NCI-H1048 (cell line): ENCODE measurements around the gene NAXD.
"Not testable (repeated sequence)": the region's sequence is repeated elsewhere in the genome, so short reads cannot be mapped to it uniquely, and the experiment has no call there.

Experiments used
- DNase-seq: peaks from one replicate; lab custom pipeline; 2025; lab: John Stamatoyannopoulos, UW

NAXD gene

DNA sequence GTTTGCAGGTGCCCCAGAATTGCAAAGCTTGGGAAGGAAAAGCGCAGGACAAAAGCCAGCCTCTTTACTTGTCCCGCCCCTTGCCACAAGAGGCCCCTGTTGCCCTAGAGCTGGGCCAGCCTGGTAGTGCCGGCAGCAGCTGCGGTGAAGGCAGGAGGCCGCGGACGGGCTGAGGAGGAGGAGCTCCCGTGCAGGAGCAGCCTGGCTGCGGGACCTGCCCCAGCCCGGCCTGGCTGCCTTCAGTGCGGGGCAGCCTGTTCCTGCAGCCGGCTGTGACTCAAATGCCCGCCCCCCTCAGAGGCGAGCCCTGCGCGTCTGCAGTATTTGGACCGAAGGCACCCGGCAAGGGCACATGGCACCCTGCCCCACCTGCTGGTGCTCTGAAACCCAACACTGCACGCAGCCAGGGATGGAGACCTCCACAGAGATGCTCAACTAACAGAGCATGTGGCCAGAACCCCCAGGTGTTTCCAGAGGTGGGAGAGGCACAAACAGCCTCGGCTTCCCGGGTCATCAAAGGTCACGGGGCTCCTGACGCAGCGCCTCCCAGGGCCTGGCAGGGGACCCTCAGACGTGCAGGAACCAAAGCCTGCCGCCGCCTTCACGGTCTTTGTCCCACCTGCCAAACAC, 29.7 kb downstream of the NAXD start:
- DNase-seq, result no peak

DNA sequence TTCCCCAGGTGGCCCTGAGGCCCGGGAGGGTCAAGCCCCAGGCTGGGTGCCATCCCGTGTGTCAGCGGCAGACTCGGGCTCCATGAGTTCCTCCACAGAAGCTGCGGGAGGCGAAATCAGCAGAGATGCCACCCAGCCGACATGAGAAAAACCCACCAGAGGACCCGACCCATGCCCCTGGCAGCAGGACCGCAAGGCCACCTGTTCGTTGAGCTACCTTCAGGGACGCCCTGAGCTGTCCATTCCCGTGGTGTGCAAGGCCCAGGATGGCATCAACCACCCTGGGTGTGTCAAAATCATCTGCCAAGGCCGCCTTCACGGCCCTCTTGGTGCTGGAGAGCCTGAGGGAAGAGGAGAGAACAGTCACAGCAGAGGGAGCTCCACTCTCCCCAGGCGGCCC, 30.4 kb downstream of the NAXD start:
- no peak for DNase-seq

DNA sequence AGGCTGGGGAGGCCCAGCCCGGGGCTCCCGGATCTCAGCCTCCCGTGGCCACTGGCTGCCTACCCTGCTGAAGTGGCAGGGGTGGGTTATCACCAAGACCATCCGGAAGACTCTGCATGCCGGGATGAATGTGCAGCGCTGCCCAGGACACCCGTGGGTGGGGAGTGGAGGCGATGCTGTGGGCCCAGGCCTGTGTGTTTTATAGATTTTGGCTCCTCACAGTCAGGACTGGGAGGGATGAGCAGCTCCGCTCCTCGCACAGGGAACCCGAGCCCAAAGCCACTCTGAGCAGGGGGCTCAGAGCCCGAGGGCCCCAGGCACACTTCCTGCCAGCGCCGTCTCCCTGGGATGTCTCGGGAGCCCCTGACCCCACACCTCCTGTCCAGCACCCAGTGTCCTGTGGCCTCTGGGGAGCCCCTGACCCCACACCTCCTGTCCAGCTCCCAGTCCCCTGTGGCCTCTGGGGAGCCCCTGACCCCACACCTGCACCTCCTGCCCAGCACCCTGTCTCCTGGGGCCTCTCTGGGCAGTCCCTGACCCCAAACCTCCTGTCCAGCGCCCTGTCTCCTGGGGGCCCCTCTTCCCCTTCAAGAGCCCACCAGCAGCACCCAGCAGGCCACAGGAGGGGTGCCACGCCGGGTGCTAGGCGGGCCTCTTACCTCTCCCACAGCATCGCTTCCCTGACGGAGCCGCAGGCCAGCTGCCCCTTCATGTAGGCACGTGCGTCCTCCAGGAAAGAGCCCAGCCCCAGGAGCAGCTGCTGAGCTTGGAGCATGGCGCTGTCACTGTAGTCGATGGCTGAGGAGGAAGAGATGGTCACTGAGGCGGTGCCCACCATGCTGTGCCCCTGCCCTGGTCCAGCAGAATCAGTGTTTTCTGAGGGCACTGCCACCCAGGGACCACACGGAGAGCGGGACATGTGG, 31.4 kb downstream of the NAXD start:
- no peak for DNase-seq

DNA sequence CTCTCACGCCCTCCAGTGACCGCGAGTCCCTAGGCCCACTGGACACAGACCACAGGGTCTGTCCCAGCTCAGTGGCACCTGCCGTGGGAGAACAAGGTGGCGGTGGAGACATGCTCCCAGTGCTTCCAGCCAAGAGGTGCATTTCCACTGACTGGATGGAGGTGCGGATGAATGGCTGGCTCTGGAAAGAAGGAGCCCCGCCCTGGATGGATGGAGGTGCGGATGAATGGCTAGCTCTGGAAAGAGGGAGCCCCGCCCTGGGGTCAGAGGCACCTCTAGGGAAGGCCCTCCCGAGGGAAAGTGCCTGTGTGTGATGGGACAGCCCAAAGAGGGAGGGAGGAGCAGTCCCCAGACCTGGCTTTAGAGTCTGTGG, 32.0 kb downstream of the NAXD start:
- DNase-seq, result no peak

DNA sequence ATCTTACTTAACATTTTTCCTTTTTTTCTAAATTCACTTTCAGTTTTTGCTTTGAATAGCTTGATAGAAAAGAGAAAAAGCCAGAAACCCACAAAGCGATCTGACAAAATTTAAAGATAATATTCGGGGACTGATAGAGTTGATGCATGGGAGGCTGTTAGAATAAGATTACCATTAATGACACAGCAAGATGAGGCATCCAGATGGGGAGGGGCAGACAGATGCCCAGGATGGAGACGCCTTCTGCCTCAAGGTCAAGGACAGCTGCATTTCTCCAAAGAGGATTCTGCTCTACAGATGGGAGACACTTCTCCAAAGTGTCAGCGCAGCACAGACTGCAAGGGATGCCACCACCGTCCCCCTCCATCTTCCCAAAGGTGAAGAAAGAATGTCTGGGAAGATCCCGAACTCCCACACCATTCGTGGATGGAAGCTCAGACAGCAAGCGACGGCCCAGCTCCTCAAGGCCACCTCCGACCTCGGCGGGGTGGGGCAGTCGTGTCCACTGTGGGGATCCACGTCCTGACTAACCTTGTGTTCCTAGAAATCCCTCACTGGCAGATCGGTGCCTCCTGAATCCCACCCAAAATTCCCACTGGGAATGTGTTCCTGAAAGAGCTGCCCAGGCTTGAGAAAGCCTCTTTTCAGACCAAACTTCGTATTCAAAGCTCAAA, 32.9 kb downstream of the NAXD start:
- DNase-seq, result no peak

DNA sequence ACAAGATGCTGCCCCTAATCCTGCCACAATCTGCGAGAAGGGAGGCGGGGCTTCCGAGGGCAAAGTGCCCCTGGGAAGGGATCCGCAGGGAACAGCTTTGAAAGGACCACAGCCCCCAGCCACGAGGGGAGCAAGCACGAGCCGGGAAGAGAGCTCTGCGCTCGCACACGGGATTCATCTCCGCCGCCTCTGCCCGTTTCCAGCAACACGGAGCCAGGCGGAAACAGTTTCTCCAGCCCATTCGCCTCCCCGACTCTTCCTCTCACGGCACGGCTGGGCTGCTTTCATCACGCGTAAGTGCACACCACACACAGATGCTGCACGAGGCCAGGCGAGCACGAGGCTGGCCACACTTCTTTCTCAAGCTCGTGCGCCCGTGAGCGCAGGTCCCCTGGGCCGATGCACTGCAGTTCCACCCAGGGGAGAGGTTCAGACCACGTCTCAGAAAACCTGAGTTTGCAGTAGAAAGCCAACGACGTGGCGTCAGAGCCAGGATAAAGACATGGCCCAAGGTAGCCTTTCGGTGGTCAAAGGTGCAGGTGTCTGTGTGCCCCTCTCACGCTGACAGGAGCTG, 33.6 kb downstream of the NAXD start:
- no peak for DNase-seq

DNA sequence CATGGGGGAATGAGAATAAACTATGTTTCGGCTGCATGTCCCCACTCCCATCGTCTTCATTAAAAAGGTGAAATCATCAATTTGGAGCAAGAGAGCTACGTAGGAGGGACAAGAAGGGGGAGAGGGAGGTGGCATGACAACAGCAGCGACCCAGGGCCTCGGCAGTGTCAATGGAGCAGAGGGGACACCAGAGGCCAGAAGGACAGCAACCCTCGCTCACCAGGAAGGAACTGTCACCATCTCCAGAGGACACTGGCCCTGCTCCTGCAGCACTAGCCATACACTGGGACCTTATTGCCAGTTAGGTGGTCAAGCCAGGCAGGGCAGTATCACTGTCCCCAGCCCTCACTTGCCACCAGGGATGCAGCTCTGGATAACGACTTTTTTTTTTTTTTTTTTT, 34.2 kb downstream of the NAXD start:
- no peak for DNase-seq

DNA sequence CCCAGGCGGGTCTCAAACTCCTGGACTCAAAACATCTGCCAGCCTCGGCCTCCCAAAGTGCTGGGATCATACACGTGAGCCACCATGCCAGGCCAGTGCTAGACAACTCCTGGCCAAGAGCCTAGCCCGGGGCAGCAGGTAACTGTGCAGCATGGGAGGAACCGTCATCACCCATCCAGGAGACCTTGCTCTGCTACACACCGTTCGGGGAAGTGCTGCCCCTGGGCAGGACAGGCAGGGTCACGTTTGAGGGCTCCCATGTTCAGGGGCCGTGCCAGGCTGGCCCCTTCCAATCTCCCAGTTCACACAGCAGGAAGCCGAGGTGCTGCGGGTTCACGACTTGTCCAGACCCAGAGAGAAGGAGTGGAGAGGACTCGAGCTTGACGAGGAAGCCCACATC, 35.1 kb downstream of the NAXD start:
- DNase-seq, result no peak

DNA sequence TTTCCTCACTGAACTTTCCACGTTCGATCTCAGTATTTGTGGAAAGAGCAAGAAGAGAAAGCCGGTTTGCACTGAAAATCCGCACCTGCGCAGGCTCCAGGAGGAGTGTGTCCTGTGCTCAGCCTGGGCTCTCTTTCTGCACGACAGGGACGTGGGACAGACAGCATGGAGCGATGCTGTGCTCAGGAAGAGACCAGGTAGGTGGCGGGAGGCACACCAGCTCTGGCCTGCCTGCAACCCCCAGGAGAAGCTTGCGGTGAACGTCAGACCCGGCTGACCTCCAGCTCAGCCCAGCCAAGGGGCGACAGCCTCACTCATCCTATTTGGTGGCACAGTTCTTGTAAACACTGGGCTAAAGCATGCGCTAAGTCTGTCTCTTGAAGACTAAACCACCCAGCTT, 35.9 kb downstream of the NAXD start:
- no peak for DNase-seq

DNA sequence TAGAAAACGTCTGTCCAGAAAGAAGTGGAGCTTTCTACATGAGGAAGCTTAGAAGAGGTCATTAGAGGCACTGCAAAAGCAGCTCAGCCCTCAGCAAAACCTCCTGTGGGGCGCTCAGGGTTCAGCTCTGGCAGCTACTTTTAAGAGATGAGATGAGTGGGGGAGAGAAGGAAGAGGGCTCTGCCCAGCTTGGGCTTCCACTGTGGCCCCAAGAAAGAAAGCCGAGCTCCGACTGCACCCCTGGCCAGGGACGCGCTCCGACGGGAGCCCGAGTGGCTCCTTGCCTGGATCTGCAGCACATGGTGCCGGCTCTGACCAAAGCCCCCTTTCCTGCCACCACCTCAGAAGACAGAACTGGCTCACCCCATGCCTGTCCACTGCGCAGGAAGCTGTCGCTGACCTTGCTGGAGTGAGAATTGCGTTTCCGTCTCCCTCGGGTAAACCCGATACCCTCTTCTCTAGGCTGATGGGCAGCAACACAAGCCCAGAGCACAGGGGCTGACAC, 36.4 kb downstream of the NAXD start:
- no peak for DNase-seq

DNA sequence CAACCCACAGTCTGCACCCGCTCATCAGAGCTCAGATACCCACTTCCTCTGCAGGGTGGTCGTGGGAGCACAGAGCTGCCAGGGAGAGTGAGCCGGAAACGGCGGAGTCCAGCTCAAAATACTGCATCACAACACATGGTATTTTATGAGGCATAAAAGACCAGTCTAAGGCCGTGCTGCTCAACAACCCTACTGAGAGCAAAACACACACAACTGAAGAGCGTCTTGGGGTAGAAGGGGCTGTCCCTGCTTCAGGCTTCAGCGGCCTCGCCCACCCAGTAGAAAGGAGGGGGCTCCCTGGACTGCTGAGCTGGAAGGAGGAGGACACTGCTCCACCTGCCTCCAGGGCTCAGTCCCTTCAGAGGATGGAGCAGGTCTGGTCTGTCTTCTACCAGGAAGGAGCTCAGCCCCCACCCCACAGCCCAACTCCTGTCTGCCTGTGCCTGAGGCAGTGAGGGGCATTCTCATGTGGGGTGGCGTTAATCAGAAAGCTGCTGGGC, 36.9 kb downstream of the NAXD start:
- no peak for DNase-seq

DNA sequence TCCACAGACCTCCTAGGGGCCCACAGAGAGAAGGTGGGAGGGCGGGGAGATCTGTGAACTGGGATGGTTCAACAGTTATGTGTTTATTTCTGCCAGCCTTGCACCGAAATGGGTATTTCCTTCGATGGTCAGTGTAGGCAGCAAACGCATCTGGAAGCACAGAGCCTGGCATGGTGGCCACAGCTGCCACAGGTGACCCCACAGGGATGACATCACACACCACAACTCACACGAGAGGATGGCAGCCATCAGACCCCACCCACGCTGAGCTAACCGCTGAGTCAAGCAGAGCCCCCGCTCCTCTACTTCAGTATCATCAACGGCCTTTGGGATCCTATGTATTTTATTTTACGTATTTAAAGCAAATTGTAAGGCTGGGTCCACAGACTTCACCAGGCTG, 37.4 kb downstream of the NAXD start:
- DNase-seq, result no peak

DNA sequence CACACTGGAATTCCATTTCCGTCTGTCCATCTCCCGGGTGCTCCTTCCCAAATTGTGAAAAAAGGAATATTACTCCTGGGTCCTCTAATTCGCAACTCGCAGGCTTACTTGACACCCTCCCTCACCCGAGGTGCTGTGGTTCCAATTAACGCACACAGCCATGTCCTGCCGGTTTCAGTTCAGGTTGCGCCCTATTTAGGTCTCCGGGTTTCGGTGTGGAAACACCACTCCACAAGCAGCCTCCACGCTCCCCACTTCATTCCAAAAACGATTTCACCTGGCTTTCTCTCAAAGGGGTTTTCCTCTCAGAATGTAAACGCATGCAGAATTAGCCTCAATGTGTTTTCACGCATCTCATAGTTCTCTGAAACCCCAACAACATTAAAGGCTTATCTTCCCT, 37.9 kb downstream of the NAXD start:
- DNase-seq, result no peak

DNA sequence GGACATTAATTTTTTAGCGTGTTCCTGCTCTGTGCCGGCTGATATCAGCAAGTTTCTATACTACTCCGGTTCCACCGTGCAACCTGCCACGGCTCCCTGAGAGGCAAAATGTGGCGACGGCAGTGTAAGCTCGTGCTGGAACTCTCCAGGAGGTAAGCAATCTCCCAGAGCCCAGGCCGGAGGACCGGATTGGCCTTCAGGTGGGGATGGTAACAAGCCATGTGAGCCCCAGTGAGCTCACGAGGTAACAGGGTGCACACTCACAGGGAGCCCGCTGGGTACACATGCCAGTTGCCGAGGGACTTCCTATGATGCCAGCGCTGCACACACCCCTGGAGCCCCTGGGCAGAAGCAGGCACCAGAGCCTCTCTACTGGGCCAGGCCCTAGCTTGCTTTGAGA, 38.5 kb downstream of the NAXD start:
- DNase-seq, result no peak

DNA sequence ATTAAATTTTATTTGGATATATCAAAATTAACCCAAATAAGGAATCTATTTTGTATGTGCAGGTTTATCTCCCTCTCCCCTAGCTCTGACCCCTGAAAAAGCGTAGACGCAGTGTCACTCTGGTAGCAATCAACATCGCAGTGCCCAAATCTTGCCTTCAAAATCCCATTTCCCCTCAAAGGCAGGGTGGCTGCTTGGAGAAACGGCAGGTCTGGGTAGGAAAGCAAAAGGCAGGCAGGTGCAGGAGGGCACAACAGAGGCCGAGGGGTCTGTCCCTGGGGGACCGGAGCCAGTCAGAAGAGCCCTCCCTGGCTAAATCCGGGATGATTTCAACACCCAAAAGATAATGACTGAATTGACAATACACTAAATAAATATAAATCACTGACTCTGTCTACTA, 41.9 kb downstream of the NAXD start:
- DNase-seq, result no peak

DNA sequence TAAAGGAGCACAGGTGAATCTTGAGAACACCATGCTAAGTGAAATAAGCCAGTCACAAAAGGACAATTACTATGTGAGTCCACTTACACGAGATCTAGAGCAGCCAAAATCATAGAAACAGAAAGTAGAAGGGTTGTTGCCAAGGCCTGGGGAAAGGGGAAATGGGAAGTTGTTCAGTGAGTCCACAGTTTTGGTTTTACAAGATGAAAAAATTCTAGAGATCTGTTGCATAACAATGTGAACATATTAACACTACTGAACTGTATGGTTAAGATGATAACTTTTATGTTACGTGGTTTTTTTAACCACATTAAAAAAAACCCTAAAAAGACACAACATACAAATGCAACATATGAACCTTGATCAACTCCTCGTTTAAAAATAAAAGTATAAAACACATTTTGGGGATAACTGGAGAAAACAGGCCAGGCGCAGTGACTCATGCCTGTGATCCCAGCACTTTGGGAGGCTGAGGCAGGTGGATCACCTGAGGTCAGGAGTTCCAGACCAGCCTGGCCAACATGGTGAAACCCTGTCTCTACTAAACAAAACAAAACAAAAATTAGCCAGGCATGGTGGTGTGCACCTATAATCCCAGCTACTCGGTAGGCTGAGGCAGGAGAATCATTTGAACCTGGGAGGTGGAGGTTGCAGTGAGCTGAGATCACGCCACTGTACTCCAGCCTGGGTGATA, 43.0 kb downstream of the NAXD start:
- DNase-seq, result not testable (repeated sequence)

DNA sequence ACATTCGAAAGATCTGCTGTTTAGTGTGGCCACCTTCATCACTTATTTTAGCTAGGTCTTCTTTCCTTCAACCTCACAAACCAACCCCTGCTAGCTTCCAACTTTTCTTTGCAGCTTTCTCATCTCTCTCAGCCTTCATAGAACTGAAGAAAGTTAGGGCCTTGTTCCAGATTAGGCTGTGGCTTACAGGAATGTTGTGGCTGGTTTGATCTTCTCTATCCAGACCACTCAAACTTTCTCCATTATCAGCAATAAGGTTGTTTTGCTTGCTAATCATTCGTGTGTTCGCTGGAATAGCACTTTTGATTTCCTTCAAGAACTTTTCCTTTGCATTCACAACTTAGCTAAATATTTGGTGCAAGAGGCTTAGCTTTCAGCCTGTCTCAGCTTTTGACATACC, 45.9 kb downstream of the NAXD start:
- DNase-seq, result no peak

DNA sequence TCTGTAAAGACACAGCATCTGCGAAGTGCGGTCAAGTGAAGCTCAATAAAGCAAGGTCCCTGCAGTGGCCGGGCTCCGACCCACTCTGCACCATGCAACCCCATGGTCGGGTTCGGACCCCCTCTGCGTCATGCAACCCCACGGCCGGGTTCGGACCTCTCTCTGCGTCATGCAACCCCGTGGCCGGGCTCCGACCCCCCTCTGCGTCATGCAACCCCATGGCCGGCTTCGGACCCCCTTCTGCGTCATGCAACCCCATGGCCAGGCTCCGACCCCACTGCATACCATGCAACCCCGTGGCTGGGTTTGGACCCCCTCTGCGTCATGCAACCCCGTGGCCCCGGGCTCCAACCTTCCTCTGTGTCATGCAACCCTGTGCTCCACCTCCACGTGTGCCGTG, 46.7 kb downstream of the NAXD start:
- no peak for DNase-seq

DNA sequence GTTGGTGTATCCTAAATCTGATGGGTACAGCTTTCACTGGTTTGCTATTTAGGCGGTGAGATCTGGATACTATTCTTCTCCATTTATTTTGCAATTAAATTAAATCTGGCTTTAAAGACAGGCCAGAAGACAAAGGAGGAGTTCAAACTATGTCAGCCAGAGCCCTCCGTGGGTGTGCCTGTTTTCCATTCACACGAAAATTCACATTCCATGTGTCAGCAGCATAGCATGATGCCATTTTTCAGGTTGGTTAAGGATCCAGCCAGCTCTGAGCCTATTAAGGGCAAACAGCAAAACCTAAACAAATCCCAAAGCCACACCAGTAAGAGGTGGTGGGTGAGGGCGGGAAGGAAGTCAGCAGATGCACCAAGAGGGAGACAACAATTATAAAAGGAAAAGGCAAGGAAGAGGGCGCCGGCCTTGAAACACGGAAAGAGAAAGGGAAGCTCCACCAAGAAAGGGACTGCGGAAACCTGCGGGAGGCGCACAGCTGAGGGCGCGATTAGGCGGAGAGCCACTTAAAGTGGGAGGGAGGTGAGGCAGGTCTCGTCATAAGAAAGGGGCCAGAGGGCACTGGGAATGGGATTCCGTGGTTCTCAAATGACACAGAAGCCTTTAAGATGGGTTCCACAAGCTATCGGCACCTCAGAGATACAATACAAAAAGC, 47.6 kb downstream of the NAXD start:
- no peak for DNase-seq

DNA sequence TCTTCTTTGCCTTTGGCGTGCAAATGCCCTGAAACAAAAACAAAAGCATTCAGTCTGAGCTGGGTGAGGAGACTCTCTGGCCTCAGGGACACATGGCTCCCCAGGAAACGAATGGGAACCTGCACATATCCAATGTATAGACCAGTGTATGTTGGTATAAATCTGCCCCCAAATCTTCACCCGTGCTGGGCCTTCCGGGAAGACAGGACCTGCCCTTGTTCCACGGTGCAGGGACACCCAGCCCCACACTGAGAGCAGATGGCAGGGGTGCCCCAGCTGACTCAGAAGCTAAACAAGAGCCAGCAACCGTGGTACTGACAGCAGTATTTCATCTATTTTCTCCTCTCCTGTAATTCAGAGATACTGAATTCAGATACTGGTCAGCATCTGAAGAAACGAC, 48.1 kb downstream of the NAXD start:
- no peak for DNase-seq

DNA sequence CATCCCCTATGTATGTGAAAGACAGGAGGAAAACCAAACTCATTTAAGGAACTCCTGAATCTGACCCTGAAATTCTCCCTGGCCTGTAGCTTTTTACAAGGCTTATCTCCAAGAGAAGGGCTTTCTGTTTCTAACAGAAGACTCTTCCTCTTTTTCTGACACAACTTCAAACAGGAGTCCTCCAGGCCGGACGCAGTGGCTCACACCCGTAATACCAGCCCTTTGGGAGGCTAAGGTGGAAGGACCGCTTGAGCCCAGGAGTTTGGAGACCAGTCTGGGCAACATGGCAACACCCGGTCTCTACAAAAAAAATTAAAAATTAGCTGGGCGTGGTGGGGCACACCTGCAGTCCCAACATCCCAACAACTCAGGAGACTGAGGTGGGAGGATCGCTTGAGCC, 48.7 kb downstream of the NAXD start:
- no peak for DNase-seq
